Transverse colon (tissue), 4 donors: ENCODE results near the gene PGGT1B. TPM values are rescaled to one million over a fixed set of nuclear protein-coding genes. Genes with fewer than 3 reads are reported as not detected.
"Not testable (repeated sequence)": the region's sequence is repeated elsewhere in the genome, so short reads cannot be mapped to it uniquely, and the experiment has no call there.

ENCODE experiments used
- DNase-seq: peaks from one replicate; pipeline ENCODE4 v3.0.0-alpha.2; 2019
- H3K27ac ChIP-seq, 4 donors: fragments of 200-600 bp; sonication (generic); 2 replicates each; pipeline ENCODE4 v1.5.1; 2016 to 2018; ENCODE audit warnings: inconsistent platforms in 4 of 4
- H3K27me3 ChIP-seq: fragments of 200-600 bp; sonication (generic); 2 replicates; pipeline ENCODE4 v1.5.1; 2017; ENCODE audit warnings: inconsistent platforms
- H3K36me3 ChIP-seq, 4 donors: fragments of 200-600 bp; sonication (generic); 2 replicates each; pipeline ENCODE4 v1.5.1; 2017 to 2019; ENCODE audit warnings: inconsistent platforms in 4 of 4
- H3K4me1 ChIP-seq, 4 donors: fragments of 200-600 bp; sonication (generic); 2 replicates each; pipeline ENCODE4 v1.5.1; 2017 to 2020; ENCODE audit warnings: inconsistent platforms in 4 of 4
- H3K4me3 ChIP-seq, 4 donors: fragments of 200-600 bp; sonication (generic); 1 replicate in 1 of 4; 2 replicates in 3 of 4; pipeline versions ENCODE4 v1.5.1 to v1.6.1; 2017 to 2019; ENCODE audit warnings: inconsistent platforms in 4 of 4
- H3K9me3 ChIP-seq, 2 donors: fragments of 200-600 bp; sonication (generic); 2 replicates each; pipeline ENCODE4 v1.5.1; 2017 to 2019; ENCODE audit warnings: inconsistent platforms in 2 of 2
- CTCF ChIP-seq, 5 experiments: fragments of 200-600 bp in 3 of 5; fragments of 450-650 bp in 2 of 5; sonication (generic) in 3 of 5; IDR thresholded peaks; 1 replicate in 2 of 5; 2 replicates in 3 of 5; pipeline ENCODE4 v1.5.1; 2016 to 2017; ENCODE audit warnings: antibody characterized with exemption in 5 of 5, inconsistent platforms in 3 of 5, mild to moderate bottlenecking in 2 of 5, moderate library complexity in 1 of 5
- EP300 ChIP-seq: sonication (generic); formaldehyde crosslinking; IDR thresholded peaks from one replicate; pipeline ENCODE4 v1.6.1; 2017; ENCODE audit warnings: antibody characterized with exemption, low read depth
- POLR2A ChIP-seq: fragments of 450-650 bp; IDR thresholded peaks from one replicate; pipeline ENCODE4 v1.6.1; 2016; ENCODE audit warnings: antibody characterized with exemption, mild to moderate bottlenecking, moderate library complexity
- POLR2AphosphoS5 ChIP-seq, 3 donors: sonication (generic); formaldehyde crosslinking; IDR thresholded peaks; one replicate each; pipeline ENCODE4 v1.6.1; 2016; ENCODE audit warnings: antibody characterized with exemption in 3 of 3
- WGBS, 2 donors: methylation state at CpG; one replicate each; pipeline ENCODE4 v1.1.5; 2018; ENCODE audit warnings: low coverage in 1 of 2; 5-methylcytosine and 5-hydroxymethylcytosine counted together
- in situ Hi-C, 4 donors: fragments of 200-750 bp; cut with MboI; loops; one replicate each; pipeline versions ENCODE4 v1.15.0 to v1.15.1; 2017; ENCODE audit warnings: low sequenced_read_pairs in 3 of 4, low pct_ligation_motif_present in 1 of 4, low pct_unique_long_range_greater_than_20kb in 1 of 4
- intact Hi-C: fragments of 100-400 bp; cut with DNase I; formaldehyde crosslinking; loops from one replicate; pipeline ENCODE4 v1.15.1; 2023; ENCODE audit warnings: low total_unique reads
- total RNA-seq, 4 donors: library from RNA; depleted of rRNA; stranded (reverse); fragments of >200 nt; gene quantifications; one replicate each; pipeline ENCODE4 v1.1.0, GENCODE V29; 2016

PGGT1B gene
- total RNA-seq, 4 donors from 2014 or later: 3.4 to 26.4 (median 12.8) TPM

GRCh38 chr5:115262011-115262320, 711 bp downstream of the PGGT1B start:
- no peaks in the 10 kb centered on the region for H3K9me3 ChIP-seq
- in situ Hi-C loops (no loop called here), intact Hi-C loops (no loop called here)
- no peak for DNase-seq
- H3K27me3 ChIP-seq: no peaks in the 10 kb centered on the region
- TF ChIP-seq EP300 (no peak), POLR2A (no peak), CTCF (IDR thresholded peaks at IDR 0.05) (no peak), POLR2AphosphoS5 (IDR thresholded peaks at IDR 0.05) (no peak)
- H3K4me1 ChIP-seq: peaks cover 13 to 29% (median 21%) of the 10 kb centered on the region in 4 donors
- H3K4me3 ChIP-seq: peak overlapping the region; percentile 63 to 98 (median 90)
- whole genome bisulfite sequencing, 2 donors: 0 to 4% methylated on average over 7 to 8 of the region's 8 CpGs
- H3K27ac ChIP-seq: peak overlapping the region; percentile 86 to 92 (median 92)
- no peaks in the 10 kb centered on the region for H3K36me3 ChIP-seq

- WGBS, 2 donors: 89 to 93% methylated on average over 2 of the region's 2 CpGs
- TF ChIP-seq POLR2A (no peak), EP300 (no peak), CTCF (IDR thresholded peaks at IDR 0.05) (no peak), POLR2AphosphoS5 (IDR thresholded peaks at IDR 0.05) (no peak)
- Histone ChIP-seq H3K4me3 (no peak overlapping the region), H3K4me1 (peaks cover 13 to 42% (median 23%) of the 10 kb centered on the region in 4 donors), H3K27ac (no peak overlapping the region), H3K36me3 (no peaks in the 10 kb centered on the region), H3K27me3 (no peaks in the 10 kb centered on the region), H3K9me3 (no peaks in the 10 kb centered on the region)
- intact Hi-C loops: no loop called here
- no peak for DNase-seq
- in situ Hi-C loops: no loop called here
These were observed 2.4 kb downstream of the PGGT1B start for GRCh38 chr5:115260248-115260647.

GRCh38 chr5:115257981-115258380, 4.7 kb downstream of the PGGT1B start:
- in situ Hi-C loops: no loop called here
- Histone ChIP-seq H3K27ac (no peak overlapping the region), H3K4me3 (no peak overlapping the region), H3K27me3 (no peaks in the 10 kb centered on the region), H3K9me3 (no peaks in the 10 kb centered on the region), H3K36me3 (no peaks in the 10 kb centered on the region), H3K4me1 (peaks cover 9 to 42% (median 26%) of the 10 kb centered on the region in 4 donors)
- intact Hi-C loops: no loop called here
- TF ChIP-seq CTCF (IDR thresholded peaks at IDR 0.05): no peak
- TF ChIP-seq POLR2AphosphoS5 (IDR thresholded peaks at IDR 0.05): no peak
- no peak for TF ChIP-seq POLR2A
- no peak for TF ChIP-seq EP300
- no peak for DNase-seq

- not testable (repeated sequence) for H3K9me3 ChIP-seq, H3K27me3 ChIP-seq, H3K36me3 ChIP-seq, H3K4me3 ChIP-seq
- 27 to 58% methylated on average over 2 to 5 of the region's 5 CpGs for WGBS, 2 donors
- Histone ChIP-seq H3K27ac (peak overlapping the region in 1 of 4 donors; percentile 44), H3K4me1 (peaks cover 0 to 15% (median 8%) of the 10 kb centered on the region in 4 donors)
- peak; percentile 29 for DNase-seq
- in situ Hi-C loops: loop anchor here in 3 of 4 donors (10.0 to 25.0 kb wide), 2 partner anchors 155 to 162 kb away; no protein-coding TSS in a partner anchor
- intact Hi-C loops: loop anchor here (10.0 kb wide), 2 partner anchors 75 to 1635 kb away; no protein-coding TSS in a partner anchor
These were observed 13.3 kb downstream of the PGGT1B start for GRCh38 chr5:115249379-115249778.
